Tibial nerve (tissue), 4 donors: ENCODE measurements around the gene PIK3CD. TPM values are rescaled to one million over a fixed set of nuclear protein-coding genes. Genes with fewer than 3 reads are reported as not detected.
A peak's percentile ranks its signal among the peaks of the same experiment; 100 is the strongest.
"Not testable (repeated sequence)": the region's sequence is repeated elsewhere in the genome, so short reads cannot be mapped to it uniquely, and the experiment has no call there.

Experiments
- DNase-seq, 2 donors: peaks; one replicate each; pipeline ENCODE4 v3.0.0-alpha.2; 2019; ENCODE audit warnings: low spot score in 2 of 2
- H3K27ac ChIP-seq, 4 donors: fragments of 200-600 bp; sonication (generic) in 3 of 4; one replicate each; pipeline ENCODE4 v1.5.1; 2017 to 2019; ENCODE audit warnings: mild to moderate bottlenecking in 1 of 4
- H3K27me3 ChIP-seq, 2 donors: fragments of 200-600 bp; sonication (generic) in 1 of 2; one replicate each; pipeline versions ENCODE4 v1.5.1 to v1.6.0; 2017 to 2019
- H3K36me3 ChIP-seq, 3 donors: fragments of 200-600 bp; sonication (generic); one replicate each; pipeline ENCODE4 v1.5.1; 2018 to 2019
- H3K4me1 ChIP-seq, 4 donors: fragments of 200-600 bp; sonication (generic) in 3 of 4; one replicate each; pipeline ENCODE4 v1.5.1; 2017 to 2019
- H3K4me3 ChIP-seq, 4 donors: fragments of 200-600 bp; sonication (generic) in 3 of 4; one replicate each; pipeline ENCODE4 v1.5.1; 2017 to 2019; ENCODE audit warnings: mild to moderate bottlenecking in 1 of 4, moderate library complexity in 1 of 4
- H3K9me3 ChIP-seq, 4 donors: fragments of 200-600 bp; sonication (generic) in 3 of 4; one replicate each; pipeline ENCODE4 v1.5.1; 2017 to 2019
- CTCF ChIP-seq, 5 experiments: fragments of 200-600 bp in 3 of 5; fragments of 450-650 bp in 2 of 5; sonication (generic) in 3 of 5; IDR thresholded peaks; one replicate each; pipeline ENCODE4 v1.5.1; 2016 to 2019; ENCODE audit warnings: antibody characterized with exemption in 5 of 5, mild to moderate bottlenecking in 3 of 5, moderate library complexity in 2 of 5
- EP300 ChIP-seq, 2 donors: sonication (generic); formaldehyde crosslinking; IDR thresholded peaks; one replicate each; pipeline ENCODE4 v1.6.1; 2017; ENCODE audit warnings: antibody characterized with exemption in 2 of 2, mild to moderate bottlenecking in 1 of 2
- POLR2A ChIP-seq, 2 donors: fragments of 450-650 bp; IDR thresholded peaks; one replicate each; pipeline ENCODE4 v1.6.1; 2017; ENCODE audit warnings: antibody characterized with exemption in 2 of 2, mild to moderate bottlenecking in 2 of 2, moderate library complexity in 2 of 2
- WGBS, 2 donors: methylation state at CpG; one replicate each; pipeline ENCODE4 v1.1.5; 2018; 5-methylcytosine and 5-hydroxymethylcytosine counted together
- total RNA-seq, 4 donors: library from RNA; depleted of rRNA; stranded (reverse); fragments of >200 nt; gene quantifications; one replicate each; pipeline ENCODE4 v1.1.0, GENCODE V29; 2016

PIK3CD gene
- total RNA-seq, 4 donors from 2014 or later: 6.9 to 18.0 (median 10.2) TPM

GRCh38 chr1:9621032-9621431 is 30.5 kb upstream of the PIK3CD start:
- peaks cover 0 to 25% of the 10 kb centered on the region in 2 donors for H3K27me3 ChIP-seq

GRCh38 chr1:9624081-9624480 is 27.4 kb upstream of the PIK3CD start:
- no peaks in the 10 kb centered on the region for H3K36me3 ChIP-seq
- TF ChIP-seq CTCF (IDR thresholded peaks at IDR 0.05): no peak
- no peak for TF ChIP-seq EP300 (IDR thresholded peaks at IDR 0.05)
- no peak for TF ChIP-seq POLR2A (IDR thresholded peaks at IDR 0.05)
- peaks cover 0 to 20% of the 10 kb centered on the region in 2 donors for H3K27me3 ChIP-seq
- H3K4me1 ChIP-seq: peaks cover 0 to 13% (median 7%) of the 10 kb centered on the region in 4 donors
- WGBS, 2 donors: 94 to 96% methylated on average over 2 of the region's 2 CpGs
- no peaks in the 10 kb centered on the region for H3K9me3 ChIP-seq
- DNase-seq: no peak
- H3K4me3 ChIP-seq: no peak overlapping the region
- H3K27ac ChIP-seq: no peak overlapping the region

More at GRCh38 chr1:9621032-9621431, 30.5 kb upstream of the PIK3CD start:
- no peaks in the 10 kb centered on the region for H3K4me1 ChIP-seq
- TF ChIP-seq CTCF (IDR thresholded peaks at IDR 0.05) (no peak), EP300 (IDR thresholded peaks at IDR 0.05) (no peak), POLR2A (IDR thresholded peaks at IDR 0.05) (no peak)
- no peak overlapping the region for H3K4me3 ChIP-seq
- DNase-seq: no peak
- no peak overlapping the region for H3K27ac ChIP-seq
- no peaks in the 10 kb centered on the region for H3K9me3 ChIP-seq
- H3K36me3 ChIP-seq: no peaks in the 10 kb centered on the region

- 95 to 98% methylated on average over 3 of the region's 3 CpGs for WGBS, 2 donors
- not testable (repeated sequence) for H3K9me3 ChIP-seq, H3K4me3 ChIP-seq, H3K27ac ChIP-seq, H3K36me3 ChIP-seq, DNase-seq
- Histone ChIP-seq H3K27me3 (peaks cover 0 to 16% of the 10 kb centered on the region in 2 donors), H3K4me1 (peaks cover 0 to 21% (median 7%) of the 10 kb centered on the region in 4 donors)
Observed at GRCh38 chr1:9625030-9625429, 26.5 kb upstream of the PIK3CD start.

- Histone ChIP-seq H3K27me3 (peaks cover 0 to 16% of the 10 kb centered on the region in 2 donors), H3K36me3 (no peaks in the 10 kb centered on the region), H3K4me1 (peaks cover 0 to 25% (median 7%) of the 10 kb centered on the region in 4 donors), H3K4me3 (peak overlapping the region in 2 of 4 donors; percentile 34 to 36), H3K27ac (no peak overlapping the region), H3K9me3 (no peaks in the 10 kb centered on the region)
- TF ChIP-seq EP300 (IDR thresholded peaks at IDR 0.05): no peak
- TF ChIP-seq CTCF (IDR thresholded peaks at IDR 0.05): no peak
- TF ChIP-seq POLR2A (IDR thresholded peaks at IDR 0.05): no peak
- DNase-seq: no peak
- WGBS, 2 donors: 72 to 80% methylated on average over 9 of the region's 9 CpGs
Observed at GRCh38 chr1:9626201-9626608, 25.3 kb upstream of the PIK3CD start.

- no peaks in the 10 kb centered on the region for H3K36me3 ChIP-seq
- peaks cover 0 to 16% of the 10 kb centered on the region in 2 donors for H3K27me3 ChIP-seq
- WGBS, 2 donors: 70 to 73% methylated on average over 16 to 23 of the region's 23 CpGs
- peaks cover 0 to 25% (median 7%) of the 10 kb centered on the region in 4 donors for H3K4me1 ChIP-seq
- H3K27ac ChIP-seq: peak overlapping the region in 1 of 4 donors; percentile 76
- no peaks in the 10 kb centered on the region for H3K9me3 ChIP-seq
- DNase-seq: no peak
- H3K4me3 ChIP-seq: peak overlapping the region in 1 of 4 donors; percentile 28
- TF ChIP-seq CTCF (IDR thresholded peaks at IDR 0.05) (no peak), POLR2A (IDR thresholded peaks at IDR 0.05) (no peak), EP300 (IDR thresholded peaks at IDR 0.05) (no peak)
Observed at GRCh38 chr1:9628541-9629444, 22.7 kb upstream of the PIK3CD start.
